GM19468 (cell line): ENCODE results near the gene PEX26.
A peak's percentile ranks its signal among the peaks of the same experiment; 100 is the strongest.
"Not testable (repeated sequence)": the region's sequence is repeated elsewhere in the genome, so short reads cannot be mapped to it uniquely, and the experiment has no call there.

ENCODE experiments used
- ATAC-seq: cut with Tn5 transposase; IDR thresholded peaks from one replicate; pipeline ENCODE4 v1.9.1; 2021; ENCODE audit warnings: mild to moderate bottlenecking, moderate library complexity, moderate number of reproducible peaks; ENCODE audit not compliant: unreplicated experiment; ENCODE audit errors: extremely low read depth

Gene PEX26

GRCh38 chr22:18077639-18078328, at the start of gene PEX26:
Gene PEX26, plus strand, starts transcription at chr22:18077990. Its CDS starts 387 bp downstream, at chr22:18078377.
- peak; percentile 98 for ATAC-seq

GRCh38 chr22:18028817-18029527, 48.8 kb upstream of the PEX26 start:
- ATAC-seq, result no peak

GRCh38 chr22:18029686-18030267, 48.0 kb upstream of the PEX26 start:
- no peak for ATAC-seq

DNA sequence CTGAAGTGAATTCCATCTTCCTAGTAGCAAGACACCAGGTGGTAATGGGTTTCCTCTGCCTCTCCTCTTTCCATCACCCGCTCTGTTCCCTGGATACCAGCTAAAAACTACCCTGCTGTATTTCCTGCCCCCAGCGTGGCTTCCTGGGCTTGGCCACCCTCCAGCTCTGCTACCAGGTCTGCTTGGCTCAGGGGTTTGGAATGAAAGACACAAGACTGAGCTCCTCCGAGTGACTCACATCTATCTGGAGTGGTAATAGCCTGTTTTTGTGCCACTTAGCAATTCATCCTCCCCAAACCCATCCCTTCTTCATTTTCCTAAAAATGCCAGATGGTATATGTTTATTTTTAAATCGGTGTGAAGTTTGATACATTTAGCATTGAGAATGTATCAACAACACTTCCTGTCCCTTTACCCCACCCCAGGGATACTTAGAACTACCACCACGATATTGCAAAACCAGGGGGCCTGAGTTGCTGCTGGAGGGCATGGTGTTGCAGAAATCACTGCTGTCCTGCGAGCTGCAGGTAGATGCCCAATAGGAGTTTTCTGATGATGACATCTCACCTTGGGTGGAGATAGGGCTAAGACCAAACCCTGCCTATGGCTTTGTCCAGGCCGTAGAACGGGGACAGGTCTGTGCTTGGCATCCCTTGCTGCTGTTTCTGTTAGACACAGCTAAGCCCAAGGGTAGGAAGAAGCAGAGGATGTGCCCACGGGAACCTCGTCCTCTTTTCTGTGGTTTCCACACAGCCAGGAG, 45.9 kb upstream of the PEX26 start:
- no peak for ATAC-seq

- no peak for ATAC-seq
These were observed 45.2 kb upstream of the PEX26 start for GRCh38 chr22:18032455-18033101.

DNA sequence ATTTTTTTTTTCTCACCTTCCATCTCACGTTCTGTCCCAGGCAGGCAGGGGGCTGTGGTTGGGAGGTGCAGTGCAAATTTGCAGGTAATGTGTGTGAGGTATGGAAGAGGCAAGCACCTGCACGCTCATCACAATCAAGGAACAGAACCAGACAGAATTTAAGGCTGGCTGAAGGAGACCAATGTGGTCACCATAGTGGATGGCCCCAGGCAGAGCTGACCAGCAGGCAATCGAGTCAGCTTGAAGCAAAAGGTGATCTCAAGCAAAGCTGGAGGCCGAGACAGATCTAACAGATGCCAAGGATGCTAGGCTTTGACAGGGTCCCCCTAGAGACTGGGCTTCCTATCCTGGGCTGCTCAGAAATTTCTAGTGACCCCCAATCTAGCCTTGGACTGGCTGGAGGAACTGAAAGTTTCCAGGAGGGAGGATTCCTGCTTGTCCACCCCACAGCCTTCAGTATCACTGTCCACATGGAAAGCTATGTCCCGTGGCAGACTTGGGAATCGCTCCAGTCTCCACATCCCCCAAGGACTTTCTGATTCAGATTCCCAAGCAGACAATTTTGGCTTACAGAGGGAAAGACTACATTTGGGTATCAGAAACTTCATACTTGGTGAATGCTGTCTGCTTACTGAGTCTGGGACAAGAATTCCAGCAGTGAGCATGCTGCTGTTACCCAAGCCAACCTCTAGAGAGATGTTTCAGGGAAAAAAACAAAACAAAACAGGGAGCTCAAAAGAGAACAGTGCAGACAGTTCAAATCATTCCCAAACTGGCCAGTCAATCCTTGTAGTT, 44.4 kb upstream of the PEX26 start:
- no peak for ATAC-seq

GRCh38 chr22:18034076-18034475, 43.7 kb upstream of the PEX26 start:
- no peak for ATAC-seq

DNA sequence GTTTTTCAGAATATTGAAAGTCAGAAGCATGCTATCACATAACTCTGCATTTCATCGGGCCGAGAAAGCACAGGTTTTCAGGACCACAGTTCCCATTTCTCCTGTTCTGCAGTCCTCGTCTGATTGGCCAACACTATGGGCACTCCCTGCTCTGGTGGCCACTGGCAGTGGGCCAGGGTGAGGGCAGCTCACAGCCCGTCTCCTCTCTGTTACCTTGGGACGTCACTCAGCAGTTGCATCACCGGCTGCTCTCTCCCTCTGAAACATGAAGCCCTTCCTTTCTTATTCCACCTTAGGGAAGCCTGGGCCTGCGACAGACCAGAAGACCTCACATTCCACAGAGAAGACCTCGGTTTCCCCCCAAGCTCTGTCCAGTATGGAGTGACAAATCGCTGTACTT, 42.0 kb upstream of the PEX26 start:
- ATAC-seq, result no peak

GRCh38 chr22:18040898-18041297, 36.9 kb upstream of the PEX26 start:
- ATAC-seq, result not testable (repeated sequence)

- ATAC-seq, result no peak
These were observed 35.1 kb upstream of the PEX26 start for GRCh38 chr22:18042685-18043084.

DNA sequence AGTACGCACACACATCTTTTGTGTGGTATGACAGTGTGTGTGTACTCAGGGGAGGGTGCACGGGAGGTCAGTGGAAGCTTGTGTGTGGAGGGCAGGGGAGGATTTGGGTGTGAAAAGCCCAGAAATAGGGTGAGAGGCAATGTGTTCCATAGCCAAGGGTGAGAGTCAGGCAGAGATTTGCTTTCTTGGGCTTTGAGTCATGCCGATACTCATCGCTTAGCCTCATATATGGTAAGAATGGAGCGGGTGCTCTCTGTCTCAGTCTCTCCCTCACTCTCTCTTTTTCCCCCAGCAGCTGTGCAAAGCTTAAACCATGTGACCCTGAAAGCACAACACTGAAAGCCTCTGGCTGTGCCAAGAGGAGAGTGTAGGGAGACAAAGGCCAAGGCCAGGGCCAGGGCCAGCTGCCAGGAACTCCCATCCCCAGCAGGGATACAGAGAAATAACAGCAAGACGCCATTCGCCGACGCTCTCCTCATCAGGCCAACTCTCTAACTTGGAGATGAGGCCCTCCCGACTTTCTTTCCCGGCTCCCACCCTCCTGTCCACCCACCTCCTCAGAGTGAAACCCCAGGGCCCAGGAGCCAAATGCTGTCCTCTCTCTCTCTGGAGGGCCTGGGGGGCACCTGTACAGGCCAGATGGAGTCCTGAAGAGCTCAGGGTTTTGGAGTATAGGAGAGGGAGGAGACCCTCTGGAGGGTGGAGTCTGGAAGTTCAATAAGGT, 33.1 kb upstream of the PEX26 start:
- ATAC-seq, result no peak

DNA sequence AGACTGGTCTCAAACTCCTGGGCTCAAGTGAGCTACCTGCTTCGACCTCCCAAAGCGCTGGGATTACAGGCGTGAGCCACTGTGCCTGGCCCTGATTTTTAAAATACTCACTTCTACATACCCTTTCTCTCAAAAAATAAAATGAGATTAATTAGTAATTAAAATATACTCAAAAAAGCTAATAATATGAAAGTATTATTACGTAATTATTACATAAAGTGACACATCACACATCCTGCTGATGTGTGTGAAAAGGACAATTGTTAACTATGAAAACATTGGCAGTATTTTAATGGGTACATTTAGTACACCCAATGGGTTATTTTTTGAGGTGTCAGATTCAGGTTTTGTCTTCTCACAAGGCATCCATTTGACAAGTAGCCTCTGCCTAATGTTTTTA, 32.0 kb upstream of the PEX26 start:
- no peak for ATAC-seq

GRCh38 chr22:18048041-18048440, 29.7 kb upstream of the PEX26 start:
- ATAC-seq, result no peak

DNA sequence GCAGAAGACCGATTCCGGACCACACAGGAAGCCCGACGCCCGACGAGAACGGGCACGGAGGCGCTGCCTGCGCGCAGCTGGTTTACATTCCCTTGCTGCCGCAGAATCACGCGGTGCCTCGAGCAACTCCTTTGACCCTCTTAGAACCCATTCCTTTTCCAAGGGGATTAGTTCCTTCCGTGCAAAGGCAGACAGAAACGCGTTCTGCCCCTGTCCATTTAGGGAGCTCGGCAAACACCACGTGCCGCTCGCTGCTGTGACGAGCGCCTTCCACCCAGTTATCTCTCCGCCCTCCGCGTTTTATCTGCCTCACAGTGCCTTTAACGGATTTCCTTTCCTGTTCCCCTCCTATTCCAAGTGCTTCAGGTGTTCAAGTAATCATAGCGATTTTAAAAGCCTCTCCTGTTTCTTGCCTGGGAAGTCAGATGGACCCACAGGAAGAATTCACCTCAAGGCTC, 29.3 kb upstream of the PEX26 start:
- ATAC-seq, result no peak

DNA sequence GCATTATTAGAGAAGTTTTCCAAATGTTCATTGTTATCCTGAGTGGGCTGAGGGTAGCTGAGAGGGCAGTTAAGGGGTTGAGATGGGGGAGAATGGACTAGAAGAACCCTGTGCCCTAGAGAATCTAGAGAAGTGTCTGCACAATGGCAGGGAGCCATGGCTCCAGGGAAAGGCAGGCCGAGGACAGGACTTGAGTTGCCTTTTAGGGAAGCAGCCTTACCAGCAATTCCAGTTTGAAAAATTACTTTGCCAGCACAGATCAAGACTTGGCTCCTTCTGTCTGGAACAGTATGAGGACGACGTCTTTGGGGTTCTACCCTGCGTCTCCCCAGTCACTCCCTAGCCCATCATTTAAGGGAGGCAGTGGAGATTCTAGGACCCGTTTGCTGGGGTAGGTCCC, 27.7 kb upstream of the PEX26 start:
- no peak for ATAC-seq

DNA sequence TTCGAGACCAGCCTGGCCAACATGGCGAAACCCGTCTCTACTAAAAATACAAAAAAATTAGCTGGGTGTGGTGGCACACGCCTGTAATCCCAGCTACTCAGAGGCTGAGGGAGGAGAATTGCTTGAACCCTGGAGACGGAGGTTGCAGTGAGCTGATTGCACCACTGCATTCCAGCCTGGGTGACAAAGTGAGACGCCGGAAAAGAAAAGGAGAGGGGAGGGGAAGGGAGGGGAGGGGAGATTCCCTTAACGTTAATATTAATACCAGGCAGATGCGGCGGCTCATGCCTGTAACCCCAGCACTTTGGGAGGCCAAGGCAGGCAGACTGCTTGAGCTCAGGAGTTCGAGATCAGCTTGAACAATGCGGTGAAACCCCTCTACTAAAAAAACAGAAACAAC, 26.7 kb upstream of the PEX26 start:
- not testable (repeated sequence) for ATAC-seq

DNA sequence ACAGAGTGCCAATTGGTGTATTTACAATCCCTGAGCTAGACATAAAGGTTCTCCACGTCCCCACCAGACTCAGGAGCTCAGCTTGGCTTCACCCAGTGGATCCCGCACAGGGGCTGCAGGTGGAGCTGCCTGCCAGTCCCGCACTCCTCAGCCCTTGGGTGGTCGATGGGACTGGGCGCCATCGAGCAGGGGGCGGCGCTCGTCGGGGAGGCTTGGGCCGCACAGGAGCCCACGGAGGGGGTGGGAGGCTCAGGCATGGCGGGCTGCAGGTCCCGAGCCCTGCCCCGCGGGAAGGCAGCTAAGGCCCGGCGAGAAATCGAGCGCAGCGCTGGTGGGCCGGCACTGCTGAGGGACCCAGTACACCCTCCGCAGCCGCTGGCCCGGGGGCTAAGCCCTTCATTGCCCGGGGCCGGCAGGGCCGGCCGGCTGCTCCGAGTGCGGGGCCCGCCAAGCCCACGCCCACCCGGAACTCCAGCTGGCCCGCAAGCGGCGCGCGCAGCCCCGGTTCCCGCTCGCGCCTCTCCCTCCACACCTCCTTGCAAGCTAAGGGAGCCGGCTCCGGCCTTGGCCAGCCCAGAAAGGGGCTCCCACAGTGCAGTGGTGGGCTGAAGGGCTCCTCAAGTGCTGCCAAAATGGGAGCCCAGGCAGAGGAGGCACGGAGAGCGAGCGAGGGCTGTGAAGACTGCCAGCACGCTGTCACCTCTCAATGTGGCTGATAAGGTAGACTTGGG, 24.4 kb upstream of the PEX26 start:
- ATAC-seq, result not testable (repeated sequence)

- ATAC-seq, result no peak
These were observed 22.1 kb upstream of the PEX26 start for GRCh38 chr22:18055619-18056160.
